Activated effector memory CD4-positive, alpha-beta T cell treated with anti-CD3 and anti-CD28 coated beads, Interleukin-2, amount 50 U/mL, for 16 hours (primary cell): ENCODE data around the gene ARHGAP18.

Experiments used
- DNase-seq: peaks from one replicate; pipeline ENCODE4 v3.0.0-alpha.2; 2020

ARHGAP18 gene

GRCh38 chr6:129662980-129663431, 47.0 kb downstream of the ARHGAP18 start:
- DNase-seq, result no peak

GRCh38 chr6:129662406-129662766, 47.6 kb downstream of the ARHGAP18 start:
- no peak for DNase-seq

GRCh38 chr6:129661536-129662405, 48.2 kb downstream of the ARHGAP18 start:
- no peak for DNase-seq

- no peak for DNase-seq
These were observed 49.7 kb downstream of the ARHGAP18 start for GRCh38 chr6:129660346-129660676.

GRCh38 chr6:129659590-129660345, 50.2 kb downstream of the ARHGAP18 start:
- no peak for DNase-seq

- DNase-seq, result no peak
These were observed 50.8 kb downstream of the ARHGAP18 start for GRCh38 chr6:129659167-129659566.

- DNase-seq, result no peak
These were observed 52.5 kb downstream of the ARHGAP18 start for GRCh38 chr6:129657483-129657882.

GRCh38 chr6:129655334-129655733, 54.6 kb downstream of the ARHGAP18 start:
- no peak for DNase-seq

GRCh38 chr6:129653746-129654145, 56.2 kb downstream of the ARHGAP18 start:
- no peak for DNase-seq

GRCh38 chr6:129653229-129653628, 56.7 kb downstream of the ARHGAP18 start:
- DNase-seq, result no peak

- no peak for DNase-seq
These were observed 58.7 kb downstream of the ARHGAP18 start for GRCh38 chr6:129651291-129651691.

- no peak for DNase-seq
These were observed 61.0 kb downstream of the ARHGAP18 start for GRCh38 chr6:129648819-129649491.

GRCh38 chr6:129647044-129647443, 62.9 kb downstream of the ARHGAP18 start:
- DNase-seq, result no peak

GRCh38 chr6:129646642-129647041, 63.3 kb downstream of the ARHGAP18 start:
- no peak for DNase-seq

- DNase-seq, result no peak
These were observed 64.0 kb downstream of the ARHGAP18 start for GRCh38 chr6:129645830-129646579.

GRCh38 chr6:129645106-129645829, 64.7 kb downstream of the ARHGAP18 start:
- DNase-seq, result no peak

- DNase-seq, result no peak
These were observed 65.4 kb downstream of the ARHGAP18 start for GRCh38 chr6:129644567-129645015.

GRCh38 chr6:129643968-129644367, 66.0 kb downstream of the ARHGAP18 start:
- no peak for DNase-seq

- no peak for DNase-seq
These were observed 66.8 kb downstream of the ARHGAP18 start for GRCh38 chr6:129643176-129643575.

GRCh38 chr6:129642322-129642721, 67.7 kb downstream of the ARHGAP18 start:
- DNase-seq, result no peak

GRCh38 chr6:129641344-129641743, 68.6 kb downstream of the ARHGAP18 start:
- no peak for DNase-seq

- DNase-seq, result no peak
These were observed 71.3 kb downstream of the ARHGAP18 start for GRCh38 chr6:129638686-129639085.
